Activated naive CD4-positive, alpha-beta T cell treated with anti-CD3 and anti-CD28 coated beads, Interleukin-2, amount 50 U/mL, for 72 hours (primary cell): Measurements from ENCODE around the gene CLCN4. TPM values are rescaled to one million over a fixed set of nuclear protein-coding genes. Genes with fewer than 3 reads are reported as not detected.

Source experiments
- ATAC-seq, 2 donors: fragments of 150-1000 bp; cut with Tn5 transposase; 2 replicates each; pipeline ENCODE4 v1.10.0; 2021; ENCODE audit warnings: mild to moderate bottlenecking in 2 of 2, moderate library complexity in 2 of 2
- DNase-seq, 2 donors: peaks; one replicate each; pipeline ENCODE4 v3.0.0; 2021 to 2022; ENCODE audit warnings: low spot score in 2 of 2
- H3K27ac Mint-ChIP-seq, 2 donors: one replicate each; pipeline ENCODE4 v1.8.0; 2022; ENCODE audit warnings: mild to moderate bottlenecking in 2 of 2, mixed read lengths in 2 of 2
- H3K36me3 Mint-ChIP-seq, 2 donors: one replicate each; pipeline ENCODE4 v1.8.0; 2022; ENCODE audit warnings: mixed read lengths in 2 of 2
- H3K9me3 Mint-ChIP-seq, 2 donors: one replicate each; pipeline ENCODE4 v1.8.0; 2022; ENCODE audit warnings: mixed read lengths in 2 of 2
- total RNA-seq, 2 donors: library from RNA; stranded (reverse); gene quantifications; one replicate each; pipeline ENCODE4 v1.2.3, GENCODE V29; 2022

The CLCN4 gene
- total RNA-seq, 2 donors from 2014 or later, result not detected

DNA sequence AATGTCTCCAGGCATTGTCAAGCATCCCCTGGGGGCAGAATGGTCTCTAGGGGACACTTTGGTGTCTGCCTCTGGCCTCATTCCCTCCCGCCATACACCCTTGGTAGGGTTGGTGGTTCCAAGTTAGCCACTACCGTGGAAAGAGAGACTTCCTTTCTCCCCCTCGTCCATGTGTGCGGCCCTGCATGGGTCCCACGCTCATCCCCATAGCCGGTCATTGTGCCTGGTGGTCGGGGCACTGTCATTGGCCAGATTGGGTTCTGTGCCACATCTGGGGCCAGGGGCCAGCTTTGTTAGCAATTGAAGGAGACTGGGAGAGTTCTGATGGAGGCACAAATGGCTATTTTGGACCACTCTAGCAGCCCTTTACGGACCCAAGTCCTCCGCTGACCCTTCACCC is 17.3 kb downstream of the CLCN4 start:
- H3K36me3 Mint-ChIP-seq, result no peaks in the 10 kb centered on the region
- no peaks in the 10 kb centered on the region for H3K9me3 Mint-ChIP-seq
- ATAC-seq, result no peak
- no peak overlapping the region for H3K27ac Mint-ChIP-seq
- no peak for DNase-seq

DNA sequence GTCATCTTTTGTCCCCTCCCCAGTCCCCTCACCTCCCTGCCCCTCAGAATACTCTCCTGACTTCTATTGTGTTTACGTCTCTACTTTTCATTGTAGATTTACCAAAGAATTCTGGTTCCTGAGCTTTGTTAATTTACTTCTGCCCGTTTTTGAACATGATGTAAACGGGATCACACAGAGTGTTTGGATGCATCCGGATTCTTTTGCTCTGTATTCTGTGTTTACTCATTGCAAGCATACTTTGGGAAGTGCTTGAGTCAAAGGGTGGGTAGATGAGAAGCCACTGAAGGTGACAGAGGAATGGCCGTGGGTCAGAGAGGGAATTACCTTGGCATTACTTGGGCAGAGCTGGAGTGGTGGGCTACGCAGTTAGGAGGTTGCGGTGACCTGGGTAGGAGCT is 18.0 kb downstream of the CLCN4 start:
- no peak overlapping the region for H3K27ac Mint-ChIP-seq
- H3K9me3 Mint-ChIP-seq, result no peaks in the 10 kb centered on the region

DNA sequence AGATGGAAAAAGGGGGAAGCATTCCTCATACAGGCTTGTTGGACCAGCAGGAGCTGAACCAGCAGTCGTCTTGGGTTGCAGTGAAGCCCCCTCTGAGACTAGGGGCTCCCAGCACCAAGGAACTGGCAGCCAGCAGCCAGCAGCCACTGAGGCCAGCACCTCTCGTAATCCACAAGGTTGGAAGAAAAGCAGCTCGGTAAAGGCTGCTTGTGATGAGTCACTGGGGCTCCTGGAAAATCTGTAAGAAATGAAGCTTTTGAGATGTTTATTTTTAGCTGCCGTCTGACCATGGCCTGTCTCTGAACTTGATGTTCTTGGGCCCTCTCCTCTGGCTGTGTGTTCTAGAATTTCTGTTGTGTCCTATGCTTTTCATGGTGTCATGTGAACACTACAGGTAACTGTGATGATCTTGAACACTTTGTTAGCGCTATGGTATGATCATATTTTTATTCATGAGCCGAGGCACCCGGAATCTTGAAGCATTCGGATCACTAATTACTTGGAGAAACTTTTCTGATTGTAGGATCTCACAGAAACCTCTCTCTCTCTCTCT is 18.6 kb downstream of the CLCN4 start:
- no peak for DNase-seq
- Mint-ChIP-seq H3K9me3 (no peaks in the 10 kb centered on the region), H3K36me3 (no peaks in the 10 kb centered on the region), H3K27ac (no peak overlapping the region)
- ATAC-seq, result no peak

More for the DNA sequence above, 18.0 kb downstream of the CLCN4 start:
- H3K36me3 Mint-ChIP-seq, result no peaks in the 10 kb centered on the region
- ATAC-seq (no peak), DNase-seq (no peak)

DNA sequence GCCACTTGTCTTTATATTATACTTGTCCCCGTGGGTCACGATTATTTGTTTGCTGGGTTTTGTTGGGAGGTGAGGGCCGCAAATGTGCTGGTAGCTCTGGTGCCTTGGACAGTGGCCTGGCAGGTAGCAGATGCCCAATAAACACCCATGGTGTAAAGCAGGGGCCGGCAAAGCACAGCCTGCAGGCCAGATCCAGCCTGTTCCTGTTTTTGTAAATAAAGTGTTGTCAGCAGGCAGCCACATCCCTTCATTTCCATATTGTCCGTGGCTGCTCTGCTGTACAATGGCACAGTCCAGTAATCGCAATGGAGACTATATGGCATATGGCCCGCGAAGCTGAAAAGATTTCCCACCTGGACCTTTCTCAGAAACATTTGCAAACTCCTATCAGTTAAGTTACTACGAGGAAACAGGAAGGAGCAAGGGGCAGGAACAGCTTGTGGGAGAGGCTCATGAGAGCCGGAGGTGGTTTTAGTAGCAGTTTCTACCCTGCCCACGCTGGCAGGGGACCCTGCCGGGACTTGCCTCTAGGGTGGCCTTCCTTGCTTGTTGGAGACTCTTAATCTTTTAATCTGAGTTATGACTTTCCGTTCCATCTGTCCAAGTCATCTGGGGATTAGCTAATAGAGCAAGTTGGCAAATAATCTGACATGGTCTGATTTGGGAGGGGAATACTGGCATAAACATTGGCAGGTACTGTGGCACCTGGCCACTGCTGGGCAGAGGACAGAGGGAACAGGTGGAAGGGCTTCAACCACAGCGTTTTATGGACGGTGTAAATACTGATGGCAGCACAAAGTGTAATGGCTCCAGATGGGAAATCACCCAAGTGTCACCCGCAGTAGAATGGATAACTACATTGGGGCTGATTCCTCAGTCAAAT is 19.6 kb downstream of the CLCN4 start:
- peak in 1 of 2 donors; percentile 39 for ATAC-seq
- Mint-ChIP-seq H3K36me3 (no peaks in the 10 kb centered on the region), H3K27ac (no peak overlapping the region)

DNA sequence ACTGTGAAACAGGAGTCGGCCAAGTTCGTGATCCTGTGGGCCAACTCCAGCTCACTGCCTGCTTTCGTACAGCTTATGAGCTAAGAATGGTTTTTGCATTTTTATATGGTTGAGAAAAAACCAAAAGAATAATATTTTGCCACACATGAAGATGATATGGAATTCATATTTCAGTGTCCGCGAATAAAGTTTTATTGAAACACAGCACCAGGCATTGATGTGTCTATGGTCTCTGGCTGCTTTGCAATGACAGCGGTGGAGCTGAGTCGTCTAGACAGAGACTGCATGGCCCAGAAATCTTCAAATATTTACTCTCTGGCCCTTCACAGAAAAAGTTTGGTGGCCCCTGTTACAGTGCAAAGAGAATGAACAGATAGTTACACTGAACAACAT is 20.2 kb downstream of the CLCN4 start:
- ATAC-seq (no peak), DNase-seq (no peak)
- no peaks in the 10 kb centered on the region for H3K9me3 Mint-ChIP-seq
- H3K27ac Mint-ChIP-seq, result no peak overlapping the region
- no peaks in the 10 kb centered on the region for H3K36me3 Mint-ChIP-seq

More for the DNA sequence above, 19.6 kb downstream of the CLCN4 start:
- no peaks in the 10 kb centered on the region for H3K9me3 Mint-ChIP-seq
- no peak for DNase-seq

DNA sequence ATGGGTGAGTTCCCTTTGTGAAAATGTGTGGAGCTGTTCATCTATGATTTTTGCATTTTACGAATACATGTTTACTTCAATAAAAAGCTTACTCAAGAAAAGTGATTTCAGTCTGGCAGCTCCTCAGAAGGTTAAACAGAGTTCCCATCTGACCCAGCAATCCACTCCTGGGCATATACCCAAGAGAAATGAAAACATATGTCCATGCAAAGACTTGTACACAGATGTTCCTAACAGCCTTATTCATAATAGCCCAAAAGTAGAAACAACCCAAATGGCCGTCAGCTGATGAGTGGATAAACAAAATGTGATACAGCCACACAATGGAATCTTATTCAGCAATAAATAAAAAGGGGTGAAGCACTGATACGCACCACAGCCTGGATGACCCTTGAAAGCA is 20.8 kb downstream of the CLCN4 start:
- no peak overlapping the region for H3K27ac Mint-ChIP-seq
- ATAC-seq (no peak), DNase-seq (no peak)
- no peaks in the 10 kb centered on the region for H3K9me3 Mint-ChIP-seq
- no peaks in the 10 kb centered on the region for H3K36me3 Mint-ChIP-seq

DNA sequence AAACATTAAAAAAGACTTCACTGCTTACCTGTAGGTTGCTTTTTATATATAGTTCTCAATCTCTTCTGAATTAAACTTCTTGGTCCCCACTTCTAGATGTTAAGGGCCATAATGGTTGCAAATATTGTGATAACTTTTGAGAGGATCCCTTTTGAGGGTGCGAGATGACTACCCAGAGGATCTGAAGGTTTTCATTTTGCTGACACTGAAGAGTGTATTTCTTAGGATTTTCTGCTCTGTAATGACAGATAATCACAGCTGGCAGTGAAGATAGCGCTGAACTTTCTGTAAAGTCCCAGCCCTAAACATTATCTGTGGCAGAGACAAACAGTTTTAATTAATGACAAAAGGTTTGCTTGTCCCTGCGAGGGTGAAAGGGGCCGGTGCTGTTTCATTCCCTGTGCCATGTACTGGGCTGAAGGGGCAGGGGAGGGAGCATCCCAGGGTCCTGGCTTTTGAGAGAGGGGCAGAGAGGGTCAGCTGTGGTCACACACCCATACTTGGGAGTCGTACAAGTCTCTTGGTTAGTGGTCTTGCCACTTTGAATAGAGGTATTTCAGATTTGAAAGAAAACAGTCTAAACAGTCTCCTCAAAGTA is 22.2 kb downstream of the CLCN4 start:
- DNase-seq (no peak), ATAC-seq (no peak)
- Mint-ChIP-seq H3K9me3 (no peaks in the 10 kb centered on the region), H3K36me3 (no peaks in the 10 kb centered on the region), H3K27ac (no peak overlapping the region)

DNA sequence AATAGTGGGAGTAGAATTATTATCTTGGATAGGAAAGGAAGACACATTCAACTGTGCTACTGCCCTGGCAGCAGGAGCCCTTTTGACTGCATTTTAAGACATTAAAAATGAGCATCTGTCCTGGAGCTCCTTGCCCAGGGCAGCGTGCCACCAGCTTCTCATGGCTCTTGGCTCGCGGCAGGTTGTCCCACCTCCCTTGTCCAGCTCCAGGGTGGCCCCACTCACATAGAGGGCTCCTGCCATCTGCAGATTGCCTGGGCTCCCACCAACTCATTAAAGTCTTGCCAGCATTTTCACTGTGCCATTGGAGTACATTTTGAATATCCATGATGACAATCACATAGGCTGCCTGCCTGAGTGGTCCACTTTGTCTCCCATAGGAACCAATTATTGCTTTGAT is 27.0 kb downstream of the CLCN4 start:
- H3K36me3 Mint-ChIP-seq, result no peaks in the 10 kb centered on the region
- ATAC-seq (no peak), DNase-seq (no peak)
- no peak overlapping the region for H3K27ac Mint-ChIP-seq
- no peaks in the 10 kb centered on the region for H3K9me3 Mint-ChIP-seq

DNA sequence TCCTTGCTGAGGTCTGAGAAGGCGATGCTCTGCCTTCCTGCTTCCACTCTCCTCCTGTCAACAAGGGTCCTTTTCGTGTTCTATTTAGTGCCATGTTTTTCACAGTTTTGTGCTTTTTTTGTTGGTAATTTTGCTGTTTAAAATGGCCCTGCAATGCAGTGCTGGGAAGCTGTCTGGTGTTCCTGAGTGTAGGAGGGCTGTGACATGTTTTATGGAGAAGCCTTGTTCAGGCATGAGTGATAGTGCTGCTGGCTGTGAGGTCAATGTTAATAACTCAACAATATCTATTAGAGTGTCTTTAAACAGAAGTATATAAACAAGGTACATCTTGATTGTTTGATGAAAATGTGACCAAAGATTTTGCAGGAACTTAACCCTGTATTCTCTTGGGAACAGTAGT is 27.6 kb downstream of the CLCN4 start:
- ATAC-seq, result no peak
- H3K27ac Mint-ChIP-seq, result no peak overlapping the region
- no peak for DNase-seq
- H3K36me3 Mint-ChIP-seq, result no peaks in the 10 kb centered on the region
- H3K9me3 Mint-ChIP-seq, result no peaks in the 10 kb centered on the region

DNA sequence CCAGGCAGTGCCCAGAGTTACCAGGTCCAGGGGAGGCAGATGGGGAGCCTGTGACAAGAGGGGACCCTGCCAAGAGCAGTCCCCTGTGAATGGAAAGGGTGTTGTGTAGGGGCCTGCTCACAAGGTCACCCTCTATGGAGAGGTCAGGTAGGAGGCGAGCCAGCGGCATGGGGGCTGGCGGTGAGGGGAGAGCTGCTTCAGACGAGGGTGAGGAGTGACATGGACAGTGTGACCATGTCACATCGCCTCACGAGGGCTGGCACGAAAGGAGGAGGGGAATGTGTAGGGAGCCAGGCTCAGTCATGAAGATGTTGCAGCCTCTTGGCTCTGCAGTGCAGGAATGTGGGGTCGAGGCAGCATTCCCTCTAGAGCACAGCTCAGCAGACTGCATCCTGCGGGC is 29.6 kb downstream of the CLCN4 start:
- no peak overlapping the region for H3K27ac Mint-ChIP-seq
- no peaks in the 10 kb centered on the region for H3K36me3 Mint-ChIP-seq
- no peaks in the 10 kb centered on the region for H3K9me3 Mint-ChIP-seq
- no peak for DNase-seq
- ATAC-seq, result no peak

DNA sequence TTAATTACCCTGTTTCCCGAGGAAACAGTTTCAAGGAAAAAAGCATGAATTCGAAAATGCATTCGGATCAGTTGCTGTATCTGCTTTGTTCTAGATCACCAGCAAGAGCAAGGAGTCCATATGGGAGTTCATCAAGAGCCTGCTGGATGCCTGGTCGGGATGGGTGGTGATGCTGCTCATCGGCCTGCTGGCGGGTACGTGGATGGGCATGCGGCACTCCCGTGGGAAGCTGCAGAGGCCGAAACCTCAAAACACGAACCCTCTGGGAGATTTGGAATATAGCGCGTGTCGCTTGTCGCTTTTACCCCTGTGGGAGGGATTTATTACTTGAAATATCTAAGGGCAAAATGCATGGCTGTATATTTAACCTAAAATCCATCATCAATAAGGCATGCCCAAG is 30.6 kb downstream of the CLCN4 start:
- Mint-ChIP-seq H3K36me3 (no peaks in the 10 kb centered on the region), H3K9me3 (no peaks in the 10 kb centered on the region), H3K27ac (no peak overlapping the region)
- ATAC-seq (no peak), DNase-seq (no peak)

DNA sequence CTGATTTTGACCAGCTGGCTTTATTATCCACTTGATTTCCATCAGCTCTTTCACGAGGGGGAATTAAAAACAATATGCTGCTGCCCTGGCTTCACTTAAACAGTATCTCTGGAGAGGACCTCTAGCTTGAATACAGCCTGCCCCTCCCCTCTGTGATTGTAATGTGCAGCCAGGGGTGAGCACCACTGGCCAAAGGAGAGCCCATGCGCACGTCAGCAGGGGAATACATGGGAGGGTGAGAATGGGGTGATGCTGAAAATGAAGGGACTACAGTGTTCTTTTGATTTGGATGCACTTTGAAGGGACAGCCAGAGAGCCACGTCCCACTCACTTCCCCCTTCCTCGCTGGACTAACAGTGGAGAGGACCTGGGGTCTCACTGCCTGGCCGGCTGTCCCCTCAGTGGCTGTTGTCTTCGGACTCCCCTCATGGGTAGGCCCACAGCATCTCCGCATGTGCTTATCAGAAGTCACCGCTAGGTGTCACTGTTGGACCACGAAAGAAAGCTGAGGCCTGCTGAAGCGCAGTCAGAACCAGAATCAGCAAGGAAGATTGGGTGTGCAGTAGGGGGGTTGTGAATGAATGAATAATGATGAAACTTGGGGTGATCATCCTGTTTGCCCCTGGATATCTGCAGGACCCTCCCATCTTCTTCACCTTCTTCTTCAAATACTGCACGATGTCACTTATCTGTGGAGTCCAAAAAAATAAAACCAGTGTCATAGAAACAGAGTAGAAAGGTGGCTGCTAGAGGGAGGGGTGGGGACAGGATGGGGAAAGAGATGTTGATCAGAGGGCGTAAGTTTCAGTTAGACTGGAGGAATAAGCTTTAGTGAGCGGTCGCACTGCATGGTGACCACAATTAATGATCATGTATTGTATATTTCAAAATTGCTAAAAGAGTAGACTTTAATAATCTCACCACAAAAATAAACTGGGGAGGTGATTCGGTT is 32.8 kb downstream of the CLCN4 start:
- no peaks in the 10 kb centered on the region for H3K9me3 Mint-ChIP-seq

DNA sequence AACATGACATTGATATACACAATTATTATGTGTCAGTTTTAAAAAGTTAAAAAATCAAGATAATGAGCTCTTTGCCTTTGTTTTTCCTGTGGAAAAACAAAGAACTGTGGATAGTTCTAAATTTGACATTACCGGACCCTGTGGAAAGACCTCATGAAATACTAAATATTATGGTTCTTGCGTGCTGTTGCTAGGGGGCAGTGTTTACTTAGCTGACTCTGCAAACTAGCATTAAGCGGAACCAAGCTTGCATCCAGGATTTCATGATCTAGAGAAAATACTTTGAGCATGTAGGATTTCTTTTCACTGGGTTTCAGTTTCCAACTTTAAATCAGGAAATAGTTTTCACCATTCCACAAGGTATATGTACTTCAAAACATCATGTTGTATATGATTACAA is 33.6 kb downstream of the CLCN4 start:
- ATAC-seq (no peak), DNase-seq (no peak)
- Mint-ChIP-seq H3K27ac (no peak overlapping the region), H3K36me3 (no peaks in the 10 kb centered on the region), H3K9me3 (no peaks in the 10 kb centered on the region)

More for the DNA sequence above, 32.8 kb downstream of the CLCN4 start:
- DNase-seq (peak; percentile 58 to 67), ATAC-seq (peak; percentile 63 to 87)
- no peaks in the 10 kb centered on the region for H3K36me3 Mint-ChIP-seq
- H3K27ac Mint-ChIP-seq, result no peak overlapping the region

DNA sequence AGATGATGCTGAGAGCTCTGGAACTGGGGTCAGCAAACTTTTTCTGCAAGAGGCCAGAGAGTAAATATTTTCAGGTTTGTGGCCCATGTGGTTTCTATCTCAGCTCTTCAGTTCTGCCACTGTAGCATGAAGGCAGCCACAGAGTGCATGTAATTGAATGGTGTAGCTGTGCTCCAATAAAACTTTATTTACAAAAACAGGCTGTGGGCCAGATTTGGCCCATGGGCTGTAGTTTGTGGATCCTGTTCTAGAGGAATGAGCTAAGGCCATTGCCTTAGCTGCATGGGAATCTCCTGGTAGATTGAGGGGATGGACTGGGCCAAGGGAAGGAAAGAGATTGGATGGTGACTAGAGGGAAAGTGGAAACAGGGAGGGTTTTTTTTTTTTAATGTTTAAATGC is 36.8 kb downstream of the CLCN4 start:
- no peak for DNase-seq
- H3K9me3 Mint-ChIP-seq, result no peaks in the 10 kb centered on the region

DNA sequence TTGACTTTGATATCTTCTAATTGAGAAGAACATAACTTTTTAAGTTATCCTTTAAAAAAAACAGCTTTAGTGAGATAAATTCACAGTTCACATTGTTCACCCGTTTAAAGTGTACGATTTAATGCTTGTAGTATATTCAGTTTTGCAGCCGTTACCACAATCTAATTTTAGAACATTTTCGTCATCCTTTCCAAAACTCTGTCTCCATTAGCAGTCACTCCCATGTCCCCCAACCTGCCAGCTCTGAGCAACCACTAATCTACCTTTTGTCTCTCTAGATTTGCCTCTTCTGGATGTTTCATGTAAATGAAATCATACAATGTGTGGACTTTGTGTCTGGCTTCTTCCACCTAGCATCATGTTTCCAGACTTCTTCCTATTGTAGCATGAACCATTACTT is 38.6 kb downstream of the CLCN4 start:
- no peak for DNase-seq
- no peaks in the 10 kb centered on the region for H3K36me3 Mint-ChIP-seq
- no peaks in the 10 kb centered on the region for H3K9me3 Mint-ChIP-seq
- no peak overlapping the region for H3K27ac Mint-ChIP-seq
- ATAC-seq, result no peak

More for the DNA sequence above, 36.8 kb downstream of the CLCN4 start:
- no peaks in the 10 kb centered on the region for H3K36me3 Mint-ChIP-seq
- no peak overlapping the region for H3K27ac Mint-ChIP-seq
- ATAC-seq, result no peak

DNA sequence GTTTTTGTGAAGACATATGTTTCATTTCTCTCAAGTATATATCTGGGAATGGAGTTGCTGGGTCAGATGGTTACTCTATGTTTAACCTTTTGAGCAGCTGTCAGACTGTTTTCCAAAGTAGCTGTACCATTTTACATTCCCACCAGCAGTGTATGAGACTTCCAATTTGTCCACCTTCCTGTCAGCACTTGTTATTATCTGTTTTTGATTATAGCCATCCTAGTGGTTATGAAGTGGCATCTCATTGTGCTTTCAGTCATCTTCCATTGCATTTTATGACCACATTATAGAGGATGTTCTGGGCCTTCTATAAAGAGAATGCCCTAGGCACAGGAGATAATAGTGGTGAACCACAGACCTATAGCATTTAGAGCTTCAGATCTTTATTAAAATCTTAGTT is 39.2 kb downstream of the CLCN4 start:
- ATAC-seq (no peak), DNase-seq (no peak)
- no peak overlapping the region for H3K27ac Mint-ChIP-seq
- no peaks in the 10 kb centered on the region for H3K9me3 Mint-ChIP-seq
- no peaks in the 10 kb centered on the region for H3K36me3 Mint-ChIP-seq
